ENCODE results near the gene PPIH. TPM values are rescaled to one million over a fixed set of nuclear protein-coding genes. Genes with fewer than 3 reads are reported as not detected.
A peak's percentile ranks its signal among the peaks of the same experiment; 100 is the strongest.

The PPIH gene
- total and polyA plus RNA-seq, 2 of the 13 experiments (the other 11 are each of a cell fraction or from before 2014, with no cell fraction given) = 29.9 to 72.6 TPM

DNA sequence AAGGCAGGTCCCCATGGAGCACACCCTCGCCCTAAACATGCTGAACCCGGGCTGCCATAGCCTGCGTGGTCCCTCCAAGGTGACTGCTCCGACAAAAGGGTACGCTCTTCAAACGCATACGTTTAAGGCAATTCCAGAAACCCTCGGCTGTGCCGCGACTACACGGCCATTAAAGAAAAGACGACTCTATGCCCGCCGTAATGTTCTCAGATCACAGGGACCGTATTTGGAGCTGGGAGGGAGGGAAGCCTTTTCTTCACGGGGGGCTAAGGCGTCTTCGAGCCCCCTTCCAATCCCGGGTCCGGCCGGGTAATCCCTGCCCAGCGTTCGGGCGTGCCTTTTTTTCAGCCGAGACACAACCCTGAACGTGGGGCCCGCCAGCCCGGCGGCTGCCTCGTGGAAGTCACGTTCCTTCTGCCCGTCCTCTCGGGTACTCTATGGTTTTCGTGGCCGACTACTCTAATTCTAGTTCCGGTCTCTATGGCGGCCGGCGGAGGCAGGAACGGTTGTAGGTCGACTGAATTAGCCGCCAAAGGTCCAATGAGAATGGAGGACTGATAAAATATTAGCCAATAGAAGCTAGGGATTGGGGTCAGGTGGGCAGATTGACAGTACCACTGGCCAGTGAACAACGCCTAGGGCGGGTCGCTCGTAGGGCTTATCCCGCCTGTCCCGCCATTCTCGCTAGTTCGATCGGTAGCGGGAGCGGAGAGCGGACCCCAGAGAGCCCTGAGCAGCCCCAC is 23.7 kb downstream of the PPIH start, which contains the start of gene YBX1 (continued):
- TF ChIP-seq SOX6 (IDR thresholded peaks at IDR 0.05) (no peak), SOX6 (CRISPR knock-in tag; IDR thresholded peaks at IDR 0.05) (peak; percentile 42), ZNF232 (CRISPR knock-in tag; IDR thresholded peaks at IDR 0.05; ENCODE audit: borderline replicate concordance) (peak; percentile 78; the same call in 1 of the 2 replicates), IKZF1 (IDR thresholded peaks at IDR 0.05) (no peak), ZNF350 (CRISPR knock-in tag; IDR thresholded peaks at IDR 0.05; ENCODE audit: borderline replicate concordance, low read depth) (peak; percentile 78), ZNF3 (CRISPR knock-in tag; IDR thresholded peaks at IDR 0.05) (no peak), POGZ (CRISPR knock-in tag; IDR thresholded peaks at IDR 0.05) (peak; percentile 34), WIZ (CRISPR knock-in tag; IDR thresholded peaks at IDR 0.05) (no peak), JDP2 (CRISPR knock-in tag; IDR thresholded peaks at IDR 0.05; ENCODE audit: borderline replicate concordance) (no peak), YEATS2 (CRISPR knock-in tag; IDR thresholded peaks at IDR 0.05; ENCODE audit: borderline replicate concordance) (peak; percentile 39; the same call in 1 of the 2 replicates), FOSL1 (CRISPR knock-in tag; IDR thresholded peaks at IDR 0.05; ENCODE audit: borderline replicate concordance) (no peak), CREB1 (IDR thresholded peaks at IDR 0.05) (peak; percentile 55), CREB1 (CRISPR knock-in tag; IDR thresholded peaks at IDR 0.05) (peak; percentile 86), KDM2A (CRISPR knock-in tag; IDR thresholded peaks at IDR 0.05; ENCODE audit: borderline replicate concordance, low read depth) (peak; percentile 89), ZNF383 (CRISPR knock-in tag; IDR thresholded peaks at IDR 0.05; ENCODE audit: borderline replicate concordance) (no peak), ZNF34 (CRISPR knock-in tag; IDR thresholded peaks at IDR 0.05; ENCODE audit: borderline replicate concordance) (no peak; the same call in 1 of the 2 replicates), RBM39 (IDR thresholded peaks at IDR 0.05; ENCODE audit: low read depth, low read length, poor library complexity, severe bottlenecking) (peak; percentile 87)
- TF ChIP-seq, protein P1, sequence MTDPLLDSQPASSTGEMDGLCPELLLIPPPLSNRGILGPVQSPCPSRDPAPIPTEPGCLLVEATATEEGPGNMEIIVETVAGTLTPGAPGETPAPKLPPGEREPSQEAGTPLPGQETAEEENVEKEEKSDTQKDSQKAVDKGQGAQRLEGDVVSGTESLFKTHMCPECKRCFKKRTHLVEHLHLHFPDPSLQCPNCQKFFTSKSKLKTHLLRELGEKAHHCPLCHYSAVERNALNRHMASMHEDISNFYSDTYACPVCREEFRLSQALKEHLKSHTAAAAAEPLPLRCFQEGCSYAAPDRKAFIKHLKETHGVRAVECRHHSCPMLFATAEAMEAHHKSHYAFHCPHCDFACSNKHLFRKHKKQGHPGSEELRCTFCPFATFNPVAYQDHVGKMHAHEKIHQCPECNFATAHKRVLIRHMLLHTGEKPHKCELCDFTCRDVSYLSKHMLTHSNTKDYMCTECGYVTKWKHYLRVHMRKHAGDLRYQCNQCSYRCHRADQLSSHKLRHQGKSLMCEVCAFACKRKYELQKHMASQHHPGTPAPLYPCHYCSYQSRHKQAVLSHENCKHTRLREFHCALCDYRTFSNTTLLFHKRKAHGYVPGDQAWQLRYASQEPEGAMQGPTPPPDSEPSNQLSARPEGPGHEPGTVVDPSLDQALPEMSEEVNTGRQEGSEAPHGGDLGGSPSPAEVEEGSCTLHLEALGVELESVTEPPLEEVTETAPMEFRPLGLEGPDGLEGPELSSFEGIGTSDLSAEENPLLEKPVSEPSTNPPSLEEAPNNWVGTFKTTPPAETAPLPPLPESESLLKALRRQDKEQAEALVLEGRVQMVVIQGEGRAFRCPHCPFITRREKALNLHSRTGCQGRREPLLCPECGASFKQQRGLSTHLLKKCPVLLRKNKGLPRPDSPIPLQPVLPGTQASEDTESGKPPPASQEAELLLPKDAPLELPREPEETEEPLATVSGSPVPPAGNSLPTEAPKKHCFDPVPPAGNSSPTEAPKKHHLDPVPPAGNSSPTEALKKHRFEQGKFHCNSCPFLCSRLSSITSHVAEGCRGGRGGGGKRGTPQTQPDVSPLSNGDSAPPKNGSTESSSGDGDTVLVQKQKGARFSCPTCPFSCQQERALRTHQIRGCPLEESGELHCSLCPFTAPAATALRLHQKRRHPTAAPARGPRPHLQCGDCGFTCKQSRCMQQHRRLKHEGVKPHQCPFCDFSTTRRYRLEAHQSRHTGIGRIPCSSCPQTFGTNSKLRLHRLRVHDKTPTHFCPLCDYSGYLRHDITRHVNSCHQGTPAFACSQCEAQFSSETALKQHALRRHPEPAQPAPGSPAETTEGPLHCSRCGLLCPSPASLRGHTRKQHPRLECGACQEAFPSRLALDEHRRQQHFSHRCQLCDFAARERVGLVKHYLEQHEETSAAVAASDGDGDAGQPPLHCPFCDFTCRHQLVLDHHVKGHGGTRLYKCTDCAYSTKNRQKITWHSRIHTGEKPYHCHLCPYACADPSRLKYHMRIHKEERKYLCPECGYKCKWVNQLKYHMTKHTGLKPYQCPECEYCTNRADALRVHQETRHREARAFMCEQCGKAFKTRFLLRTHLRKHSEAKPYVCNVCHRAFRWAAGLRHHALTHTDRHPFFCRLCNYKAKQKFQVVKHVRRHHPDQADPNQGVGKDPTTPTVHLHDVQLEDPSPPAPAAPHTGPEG (CRISPR knock-in tag; IDR thresholded peaks at IDR 0.05) = peak; percentile 98
- TF ChIP-seq, protein P2, sequence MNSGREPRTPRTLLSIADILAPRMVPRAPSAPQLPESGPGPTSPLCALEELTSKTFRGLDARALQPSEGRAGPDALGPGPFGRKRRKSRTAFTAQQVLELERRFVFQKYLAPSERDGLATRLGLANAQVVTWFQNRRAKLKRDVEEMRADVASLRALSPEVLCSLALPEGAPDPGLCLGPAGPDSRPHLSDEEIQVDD (CRISPR knock-in tag; IDR thresholded peaks at IDR 0.05; ENCODE audit: borderline replicate concordance) = no peak
- TF ChIP-seq, protein P3, sequence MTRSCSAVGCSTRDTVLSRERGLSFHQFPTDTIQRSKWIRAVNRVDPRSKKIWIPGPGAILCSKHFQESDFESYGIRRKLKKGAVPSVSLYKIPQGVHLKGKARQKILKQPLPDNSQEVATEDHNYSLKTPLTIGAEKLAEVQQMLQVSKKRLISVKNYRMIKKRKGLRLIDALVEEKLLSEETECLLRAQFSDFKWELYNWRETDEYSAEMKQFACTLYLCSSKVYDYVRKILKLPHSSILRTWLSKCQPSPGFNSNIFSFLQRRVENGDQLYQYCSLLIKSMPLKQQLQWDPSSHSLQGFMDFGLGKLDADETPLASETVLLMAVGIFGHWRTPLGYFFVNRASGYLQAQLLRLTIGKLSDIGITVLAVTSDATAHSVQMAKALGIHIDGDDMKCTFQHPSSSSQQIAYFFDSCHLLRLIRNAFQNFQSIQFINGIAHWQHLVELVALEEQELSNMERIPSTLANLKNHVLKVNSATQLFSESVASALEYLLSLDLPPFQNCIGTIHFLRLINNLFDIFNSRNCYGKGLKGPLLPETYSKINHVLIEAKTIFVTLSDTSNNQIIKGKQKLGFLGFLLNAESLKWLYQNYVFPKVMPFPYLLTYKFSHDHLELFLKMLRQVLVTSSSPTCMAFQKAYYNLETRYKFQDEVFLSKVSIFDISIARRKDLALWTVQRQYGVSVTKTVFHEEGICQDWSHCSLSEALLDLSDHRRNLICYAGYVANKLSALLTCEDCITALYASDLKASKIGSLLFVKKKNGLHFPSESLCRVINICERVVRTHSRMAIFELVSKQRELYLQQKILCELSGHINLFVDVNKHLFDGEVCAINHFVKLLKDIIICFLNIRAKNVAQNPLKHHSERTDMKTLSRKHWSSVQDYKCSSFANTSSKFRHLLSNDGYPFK (CRISPR knock-in tag; IDR thresholded peaks at IDR 0.05; ENCODE audit: borderline replicate concordance) = peak; percentile 84
